HS-5 (cell line): ENCODE measurements around the gene FRS3.

Source experiments
- DNase-seq: peaks from one replicate; pipeline ENCODE4 v3.0.0-alpha.2; 2012; ENCODE audit warnings: low read depth

FRS3 gene

DNA sequence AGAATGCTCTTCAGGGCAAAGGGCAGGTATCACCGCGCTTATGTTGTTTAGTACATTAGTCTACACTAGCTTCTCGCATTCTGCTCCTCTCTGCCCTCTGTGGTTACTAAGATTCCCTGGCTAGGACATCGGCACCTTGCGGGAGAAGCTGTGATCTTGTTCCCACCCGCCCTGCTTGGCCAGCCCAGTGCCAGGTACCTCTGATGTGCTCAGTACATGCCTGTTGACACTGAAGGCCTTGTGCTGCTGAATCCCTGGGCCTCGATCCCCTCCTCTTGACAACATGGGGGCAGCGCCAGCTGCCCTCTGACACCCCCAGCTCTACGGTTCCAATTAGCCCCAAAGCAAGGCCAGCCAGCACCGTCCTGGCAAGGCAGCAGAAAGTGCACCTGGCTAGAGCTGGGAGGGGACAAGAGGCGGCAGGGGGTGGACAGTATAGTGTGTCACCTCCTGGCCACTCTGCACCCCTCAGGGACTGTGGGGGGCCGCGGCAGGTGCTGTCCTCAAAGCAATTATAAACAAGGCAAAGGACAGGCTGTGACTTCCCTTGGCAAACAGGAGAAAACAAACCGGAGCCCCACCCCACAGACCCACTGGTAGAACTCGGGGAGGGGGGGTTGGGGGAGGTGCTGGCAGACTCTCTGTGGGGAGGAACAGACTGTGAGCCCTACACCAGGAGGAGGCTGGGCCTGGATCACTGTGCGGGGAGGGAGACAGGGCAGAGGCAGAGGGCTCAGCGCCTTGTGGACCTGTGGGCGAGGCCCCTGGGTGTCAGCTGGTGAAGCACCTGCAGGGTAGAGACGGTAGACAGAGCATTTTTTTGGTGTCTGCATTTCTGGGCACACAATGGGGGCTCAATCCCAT is 51.4 kb downstream of the FRS3 start:
- no peak for DNase-seq

DNA sequence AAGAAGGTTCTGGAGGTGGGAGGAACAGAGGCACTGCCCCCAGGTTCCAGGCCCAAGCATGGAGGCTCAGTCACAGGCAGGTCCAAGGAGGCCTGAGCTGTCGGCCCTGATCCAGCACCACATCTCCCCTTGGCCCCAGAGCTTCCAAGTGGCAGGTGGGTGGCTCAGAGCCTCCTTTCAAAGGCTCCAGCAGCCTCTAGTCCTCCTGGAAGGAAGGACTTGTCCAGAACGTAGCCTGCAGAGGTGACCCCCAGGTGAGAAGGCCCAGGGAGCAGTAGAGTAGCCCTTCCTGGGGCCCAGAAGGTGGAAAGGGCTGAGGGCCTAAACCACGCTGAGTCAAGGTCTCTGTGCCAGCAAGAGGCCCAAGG is 52.0 kb downstream of the FRS3 start:
- no peak for DNase-seq

DNA sequence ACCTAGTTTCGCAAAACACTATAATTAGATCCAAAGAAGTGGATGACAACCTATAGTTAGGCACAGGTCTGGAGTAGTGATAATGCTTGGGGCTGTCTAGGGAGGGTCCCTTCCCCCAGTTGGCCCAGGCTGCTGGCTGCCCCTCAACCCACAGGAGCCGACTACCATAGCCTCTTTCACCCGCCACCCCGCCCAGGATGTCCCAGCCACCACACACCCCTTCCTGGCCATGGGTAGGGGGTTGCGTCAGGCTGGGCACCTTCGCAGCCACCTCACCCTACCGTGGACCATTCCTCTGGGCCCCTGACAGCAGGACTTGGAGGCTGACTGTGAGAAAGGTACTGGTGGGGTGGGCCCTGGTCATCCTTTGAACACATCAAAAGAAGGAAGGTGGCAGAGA is 52.8 kb downstream of the FRS3 start:
- DNase-seq: no peak

DNA sequence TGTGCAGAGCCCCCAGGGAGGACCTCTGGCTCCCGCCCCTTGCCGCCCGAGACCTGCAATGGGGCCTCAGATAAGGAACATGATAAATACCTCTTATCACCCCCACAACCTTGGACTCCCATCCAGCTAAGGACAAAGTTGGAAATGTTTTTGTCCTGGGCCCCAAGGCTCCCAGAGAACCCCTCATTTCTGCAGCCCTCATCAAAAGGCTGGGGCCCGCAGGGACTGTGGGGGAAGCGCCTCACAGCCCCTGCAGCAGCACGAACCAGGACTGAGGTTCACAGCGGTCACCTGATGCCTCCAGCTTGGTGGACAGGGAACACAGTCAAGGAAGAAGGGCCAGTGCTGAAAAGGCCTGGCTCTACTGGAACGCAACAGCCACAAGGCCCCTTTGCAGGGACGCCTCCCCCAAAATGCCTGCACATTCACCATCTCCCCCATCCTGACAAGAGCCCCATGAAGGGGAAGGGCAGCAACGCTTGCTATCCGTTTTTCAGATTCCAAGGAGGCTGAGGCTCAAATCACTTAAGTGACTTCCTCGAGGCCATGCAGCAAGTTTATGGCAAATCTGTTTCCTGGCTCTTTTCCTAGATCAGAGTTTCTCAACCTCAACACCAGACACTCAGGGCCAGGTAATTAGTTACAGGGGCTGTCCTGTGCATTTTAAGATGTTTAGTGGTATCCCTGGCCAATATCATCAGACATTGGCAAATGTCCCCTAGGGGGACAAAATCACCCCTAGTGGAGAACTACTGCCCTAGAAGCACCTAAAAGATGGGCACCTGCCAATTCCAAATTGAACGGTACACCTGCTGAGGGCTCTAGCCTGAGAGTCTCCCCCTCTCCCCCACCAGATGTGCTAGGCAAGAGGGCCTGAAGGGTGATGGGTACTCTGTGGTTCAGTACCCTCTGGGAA is 54.9 kb downstream of the FRS3 start:
- DNase-seq: no peak

DNA sequence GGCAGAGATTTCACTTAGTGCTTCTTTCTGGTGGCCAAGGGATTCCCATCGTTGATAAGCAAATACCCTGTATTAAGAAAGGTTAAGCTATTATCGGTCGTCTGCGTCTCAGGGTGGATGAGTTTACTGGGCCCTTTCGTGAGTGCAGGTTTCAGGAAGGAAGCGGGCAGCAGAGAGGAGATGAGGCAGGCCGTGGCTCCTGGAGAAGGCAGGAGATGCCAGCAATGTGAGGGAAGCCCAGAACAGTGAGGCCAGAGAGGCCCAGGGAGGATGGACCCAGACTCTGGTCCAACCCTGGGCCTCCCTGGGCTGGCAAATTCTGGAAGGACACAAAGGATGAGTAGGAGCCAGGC is 55.5 kb downstream of the FRS3 start:
- no peak for DNase-seq

DNA sequence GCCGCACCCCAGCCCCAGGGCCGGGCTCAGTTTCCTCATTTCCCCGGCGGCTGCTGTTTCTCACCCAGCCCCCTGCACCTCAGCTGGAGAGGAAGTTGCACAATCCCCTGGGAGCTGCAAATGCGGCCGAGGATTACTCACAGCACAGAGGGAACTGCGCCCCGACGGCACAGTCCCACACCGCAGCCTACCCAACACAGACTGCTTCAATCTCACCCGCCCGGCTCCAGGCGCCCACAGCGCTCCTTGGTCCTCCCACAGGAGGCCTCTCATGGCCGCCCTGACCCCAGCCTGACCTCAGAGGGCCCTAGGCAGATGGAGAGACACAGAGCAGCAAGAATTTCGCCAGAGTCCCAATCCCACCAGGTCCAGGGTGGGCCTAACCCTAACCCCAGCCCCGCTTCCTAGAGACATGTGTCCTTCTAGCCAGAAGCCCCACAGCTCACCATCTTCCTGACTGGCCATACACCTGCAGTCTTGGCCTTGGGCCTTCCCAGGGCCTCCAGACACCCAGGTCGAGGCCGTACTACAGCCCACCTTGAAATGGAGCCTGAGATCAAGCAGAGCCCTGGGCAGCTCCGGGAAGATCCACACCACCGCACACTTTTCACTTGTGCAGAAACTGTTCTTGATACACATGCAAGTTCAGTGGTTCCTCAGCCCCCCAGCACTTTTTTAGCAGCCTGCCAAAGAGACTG is 56.0 kb downstream of the FRS3 start:
- no peak for DNase-seq

DNA sequence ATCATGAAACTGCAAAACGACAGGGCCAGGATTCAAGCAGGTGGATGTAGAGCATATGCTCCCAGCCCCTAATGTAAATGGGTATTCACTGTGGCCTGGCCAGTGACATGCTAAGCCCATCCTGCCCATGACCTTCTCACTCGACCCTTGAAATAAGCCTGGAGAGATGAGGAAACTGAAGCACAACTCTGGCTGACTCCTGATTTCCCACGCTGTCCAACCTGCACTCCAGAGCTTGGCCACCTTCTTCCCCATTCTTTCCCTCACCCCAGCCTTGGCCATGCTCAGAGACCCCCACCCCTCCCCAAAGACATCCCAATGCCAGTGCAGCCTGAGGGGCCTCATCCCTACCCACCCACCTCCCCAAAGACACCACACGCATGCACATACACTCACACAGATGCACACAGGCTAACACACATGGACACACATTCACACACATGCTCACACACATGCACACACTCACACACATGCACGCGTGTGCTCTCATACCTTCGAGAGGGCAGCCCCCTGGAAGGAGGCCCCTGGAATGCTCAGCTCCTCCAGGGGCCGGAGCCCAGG is 56.7 kb downstream of the FRS3 start:
- DNase-seq: no peak

DNA sequence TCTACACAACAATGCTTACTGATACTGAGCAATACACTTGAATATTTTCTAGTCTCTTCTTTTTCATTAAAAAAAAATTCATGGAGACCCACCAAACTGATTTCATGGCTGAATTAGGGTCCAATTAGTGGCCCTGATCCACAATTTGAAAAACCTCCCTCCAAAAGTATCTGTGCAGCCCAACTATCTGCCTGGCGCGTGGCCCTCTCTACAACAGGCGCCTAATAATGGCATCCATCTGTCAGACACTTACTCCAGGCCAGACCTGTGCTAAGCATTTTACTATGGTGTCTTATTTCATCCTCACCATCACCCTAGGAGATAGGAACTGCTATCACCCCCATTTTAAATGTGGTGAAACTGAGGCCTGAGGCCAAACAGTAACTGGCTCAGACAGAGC is 58.3 kb downstream of the FRS3 start:
- no peak for DNase-seq

DNA sequence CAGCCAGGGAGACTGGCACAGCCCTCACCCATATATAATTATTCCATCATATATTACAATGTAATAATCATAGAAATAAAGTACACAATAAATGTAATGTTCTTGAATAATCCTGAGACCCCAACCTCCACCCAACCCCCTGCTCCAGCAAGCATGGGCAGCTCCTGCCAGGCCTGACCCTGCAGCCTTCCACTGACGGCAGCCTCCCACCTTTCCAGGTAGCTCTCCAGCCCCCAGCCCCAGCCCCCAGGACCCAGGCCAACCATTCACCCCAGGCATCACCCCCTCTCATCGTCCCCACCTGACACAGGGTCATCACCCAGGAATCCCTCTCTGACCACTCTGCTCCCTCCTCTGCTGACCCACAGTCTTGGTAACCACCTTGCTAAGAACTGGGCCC is 58.9 kb downstream of the FRS3 start:
- DNase-seq: no peak

DNA sequence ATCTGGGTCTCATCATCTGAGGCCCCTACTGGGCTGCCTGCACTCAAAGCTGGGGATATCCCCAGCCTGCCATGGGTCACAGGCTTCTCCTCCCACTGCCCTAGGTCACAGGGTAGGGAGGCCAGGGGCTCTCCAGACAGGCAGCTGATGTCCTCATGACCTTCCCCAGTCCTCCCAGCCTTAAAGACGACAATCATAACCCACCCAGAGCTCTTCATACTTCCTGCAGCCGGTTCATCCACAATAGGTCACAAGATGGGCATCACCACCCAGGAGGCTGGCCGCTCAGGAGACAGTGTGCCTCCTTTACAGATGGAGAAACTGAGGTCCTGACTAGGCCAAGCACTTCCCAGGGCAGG is 59.5 kb downstream of the FRS3 start:
- DNase-seq: no peak
